ENCODE measurements around the gene AGFG2.

Gene AGFG2

DNA sequence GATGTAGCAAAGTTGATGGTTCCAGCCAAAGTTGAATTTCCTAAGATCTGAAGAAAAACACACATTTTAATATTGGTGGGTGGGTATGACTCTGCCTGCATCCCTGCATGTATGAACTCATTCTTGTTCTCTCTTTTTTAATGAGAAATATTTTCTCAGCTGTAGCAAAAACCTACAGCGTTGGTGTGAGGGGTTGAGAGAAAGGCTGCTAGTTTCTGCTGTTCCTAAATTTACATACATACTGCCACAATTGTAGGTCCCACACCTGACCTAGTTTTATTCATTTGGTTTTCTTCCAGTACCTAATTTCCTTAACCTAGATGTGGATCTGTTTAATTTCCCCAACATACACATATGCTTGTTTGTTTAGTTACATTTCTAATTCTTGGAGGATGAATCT is 4.6 kb downstream of the AGFG2 start:
- no peak overlapping the region for H3K27ac ChIP-seq
- no peak for DNase-seq
- H3K36me3 ChIP-seq (replicated peaks): no peaks in the 10 kb centered on the region
- TF ChIP-seq, protein P1, sequence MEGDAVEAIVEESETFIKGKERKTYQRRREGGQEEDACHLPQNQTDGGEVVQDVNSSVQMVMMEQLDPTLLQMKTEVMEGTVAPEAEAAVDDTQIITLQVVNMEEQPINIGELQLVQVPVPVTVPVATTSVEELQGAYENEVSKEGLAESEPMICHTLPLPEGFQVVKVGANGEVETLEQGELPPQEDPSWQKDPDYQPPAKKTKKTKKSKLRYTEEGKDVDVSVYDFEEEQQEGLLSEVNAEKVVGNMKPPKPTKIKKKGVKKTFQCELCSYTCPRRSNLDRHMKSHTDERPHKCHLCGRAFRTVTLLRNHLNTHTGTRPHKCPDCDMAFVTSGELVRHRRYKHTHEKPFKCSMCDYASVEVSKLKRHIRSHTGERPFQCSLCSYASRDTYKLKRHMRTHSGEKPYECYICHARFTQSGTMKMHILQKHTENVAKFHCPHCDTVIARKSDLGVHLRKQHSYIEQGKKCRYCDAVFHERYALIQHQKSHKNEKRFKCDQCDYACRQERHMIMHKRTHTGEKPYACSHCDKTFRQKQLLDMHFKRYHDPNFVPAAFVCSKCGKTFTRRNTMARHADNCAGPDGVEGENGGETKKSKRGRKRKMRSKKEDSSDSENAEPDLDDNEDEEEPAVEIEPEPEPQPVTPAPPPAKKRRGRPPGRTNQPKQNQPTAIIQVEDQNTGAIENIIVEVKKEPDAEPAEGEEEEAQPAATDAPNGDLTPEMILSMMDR (IDR thresholded peaks at IDR 0.05; ENCODE audit: low read depth, low read length, missing control alignments): no peak
- in situ Hi-C loops (cut with HindIII; ENCODE audit: low pct_ligation_motif_present, low sequenced_read_pairs): no loop called here
- no peaks in the 10 kb centered on the region for H3K27me3 ChIP-seq (replicated peaks)
- H3K4me3 ChIP-seq (ENCODE audit: low read depth, low read length): no peak overlapping the region

- in situ Hi-C loops (cut with HindIII; ENCODE audit: low pct_ligation_motif_present, low sequenced_read_pairs): no loop called here
- DNase-seq: no peak
- Histone ChIP-seq H3K27me3 (replicated peaks) (no peaks in the 10 kb centered on the region), H3K36me3 (replicated peaks) (no peaks in the 10 kb centered on the region), H3K27ac (no peak overlapping the region), H3K4me3 (ENCODE audit: low read depth, low read length) (no peak overlapping the region)
- TF ChIP-seq, protein P1 (IDR thresholded peaks at IDR 0.05; ENCODE audit: low read depth, low read length, missing control alignments): no peak
Observed at GRCh38 chr7:100544386-100544785, 5.4 kb downstream of the AGFG2 start.

- H3K4me3 ChIP-seq (ENCODE audit: low read depth, low read length): no peak overlapping the region
- in situ Hi-C loops (cut with HindIII; ENCODE audit: low pct_ligation_motif_present, low sequenced_read_pairs): no loop called here
Observed at GRCh38 chr7:100544967-100545359, 6.0 kb downstream of the AGFG2 start.

GRCh38 chr7:100545360-100546128 is 6.5 kb downstream of the AGFG2 start:
- Histone ChIP-seq H3K27ac (peak overlapping the region; percentile 83), H3K4me3 (ENCODE audit: low read depth, low read length) (no peak overlapping the region), H3K27me3 (replicated peaks) (no peaks in the 10 kb centered on the region), H3K36me3 (replicated peaks) (peaks cover 3% of the 10 kb centered on the region)
- peak; percentile 88 for DNase-seq
- TF ChIP-seq, protein P1 (IDR thresholded peaks at IDR 0.05; ENCODE audit: low read depth, low read length, missing control alignments): peak; percentile 43
- in situ Hi-C loops (cut with HindIII; ENCODE audit: low pct_ligation_motif_present, low sequenced_read_pairs): no loop called here

More at GRCh38 chr7:100544967-100545359, 6.0 kb downstream of the AGFG2 start:
- H3K27me3 ChIP-seq (replicated peaks): no peaks in the 10 kb centered on the region
- TF ChIP-seq, protein P1 (IDR thresholded peaks at IDR 0.05; ENCODE audit: low read depth, low read length, missing control alignments): no peak
- peak overlapping the region; percentile 83 for H3K27ac ChIP-seq
- no peaks in the 10 kb centered on the region for H3K36me3 ChIP-seq (replicated peaks)
- no peak for DNase-seq

- peak overlapping the region; percentile 83 for H3K27ac ChIP-seq
- no peak overlapping the region for H3K4me3 ChIP-seq (ENCODE audit: low read depth, low read length)
- H3K27me3 ChIP-seq (replicated peaks): no peaks in the 10 kb centered on the region
- TF ChIP-seq, protein P1 (IDR thresholded peaks at IDR 0.05; ENCODE audit: low read depth, low read length, missing control alignments): no peak
- in situ Hi-C loops (cut with HindIII; ENCODE audit: low pct_ligation_motif_present, low sequenced_read_pairs): no loop called here
- DNase-seq: no peak
- peaks cover 3% of the 10 kb centered on the region for H3K36me3 ChIP-seq (replicated peaks)
Observed at GRCh38 chr7:100546129-100546925, 7.3 kb downstream of the AGFG2 start.

All from brain microvascular endothelial cell (primary cell).